HCT116 (cell line): ENCODE measurements around the gene FOXO3. TPM values are rescaled to one million over a fixed set of nuclear protein-coding genes. Genes with fewer than 3 reads are reported as not detected.

Source experiments
- ATAC-seq: fragments of 200-7000 bp; cut with Tn5 transposase; 2 replicates; pipeline ENCODE4 v1.9.1; 2020; ENCODE audit warnings: mild to moderate bottlenecking, moderate library complexity
- BruUV-seq: library from RNA; stranded (reverse); fragments of 400-500 nt; replicated peaks from 2 replicates; lab custom pipeline; 2021; lab: Mats Ljungman, UMichigan
- CTCF ChIA-PET: fragments of 300-600 bp; sonication (Branson Sonifier 250); formaldehyde crosslinking; loops from one replicate; lab custom pipeline; 2021; ENCODE audit warnings: antibody characterized with exemption; lab: Charles Lee
- POLR2A ChIA-PET: fragments of 300-600, 350-600 bp; sonication (Branson Sonifier 250); formaldehyde crosslinking; loops from one replicate; lab custom pipeline; 2021; ENCODE audit warnings: antibody characterized with exemption; lab: Charles Lee
- RAD21 ChIA-PET, 2 experiments: fragments of 300-600 bp; sonication (Branson Sonifier 250); formaldehyde crosslinking; loops; one replicate each; lab custom pipeline; 2023; ENCODE audit warnings: low total read pairs in 2 of 2; ENCODE audit not compliant: uncharacterized antibody in 2 of 2, unreplicated experiment in 2 of 2, low non-redundant PET in 1 of 2; lab: Charles Lee
- DNase-seq: peaks from one replicate; pipeline ENCODE4 v3.0.0-alpha.2; 2010; ENCODE audit warnings: low read depth, low spot score
- H2AFZ ChIP-seq: fragments of 200-600 bp; shearing (Covaris generic), sonication (generic); 2 replicates; pipeline ENCODE4 v1.6.1; 2017; ENCODE audit warnings: low read depth, mixed run types, mixed read lengths, antibody characterized with exemption, low read length; ENCODE audit not compliant: poor library complexity, severe bottlenecking
- H3K27ac ChIP-seq: 2 replicates; pipeline ENCODE4 v1.5.1; 2012; ENCODE audit warnings: low read depth, low read length
- H3K27me3 ChIP-seq: fragments of 200-600 bp; sonication (generic); 2 replicates; pipeline ENCODE4 v1.6.1; 2016; ENCODE audit warnings: mixed run types, low read length, mixed read lengths; ENCODE audit not compliant: insufficient read depth
- H3K36me3 ChIP-seq, 2 experiments: fragments of 200-500 bp in 1 of 2; fragments of 200-600 bp in 1 of 2; sonication (Bioruptor generic) in 1 of 2; sonication (generic) in 1 of 2; 2 replicates each; pipeline versions ENCODE4 v1.5.1 to v1.6.1; 2014 to 2016; ENCODE audit warnings: low read length in 2 of 2, inconsistent platforms in 1 of 2, mixed read lengths in 1 of 2, mixed run types in 1 of 2; ENCODE audit not compliant: insufficient read depth in 2 of 2, control insufficient read depth in 1 of 2
- H3K4me1 ChIP-seq, 2 experiments: fragments of 200-600 bp in 1 of 2; sonication (generic) in 1 of 2; 2 replicates each; pipeline versions ENCODE4 v1.5.1 to v1.6.1; 2012 to 2017; ENCODE audit warnings: low read length in 2 of 2, inconsistent platforms in 1 of 2, mild to moderate bottlenecking in 1 of 2, mixed read lengths in 1 of 2, mixed run types in 1 of 2, moderate library complexity in 1 of 2; ENCODE audit not compliant: insufficient read depth in 2 of 2, control insufficient read depth in 1 of 2
- H3K4me2 ChIP-seq: fragments of 200-600 bp; sonication (generic); 2 replicates; pipeline ENCODE4 v1.6.1; 2017; ENCODE audit warnings: mixed run types, low read length, mixed read lengths
- H3K4me3 ChIP-seq, 2 experiments: fragments of 200-600 bp in 1 of 2; sonication (generic) in 1 of 2; replicated peaks in 1 of 2; 2 replicates each; pipeline ENCODE4 v1.5.1; 2011 to 2016; ENCODE audit warnings: low read length in 2 of 2, control low read depth in 1 of 2, low read depth in 1 of 2, mild to moderate bottlenecking in 1 of 2, mixed read lengths in 1 of 2, mixed run types in 1 of 2
- H3K79me2 ChIP-seq: fragments of 200-600 bp; sonication (generic); 2 replicates; pipeline ENCODE4 v1.6.1; 2017; ENCODE audit warnings: mild to moderate bottlenecking, mixed run types, low read length, moderate library complexity, mixed read lengths; ENCODE audit not compliant: insufficient read depth
- H3K9ac ChIP-seq: fragments of 200-600 bp; sonication (generic); 2 replicates; pipeline ENCODE4 v1.6.1; 2016; ENCODE audit warnings: low read length, mixed read lengths
- H3K9me2 ChIP-seq: fragments of 200-600 bp; sonication (generic), shearing (Covaris generic); 2 replicates; pipeline ENCODE4 v1.6.1; 2017; ENCODE audit warnings: mixed run types, mild to moderate bottlenecking, moderate library complexity; ENCODE audit not compliant: insufficient read depth
- H3K9me3 ChIP-seq, 2 experiments: fragments of 200-500 bp in 1 of 2; fragments of 200-600 bp in 1 of 2; sonication (Bioruptor generic) in 1 of 2; sonication (generic) in 1 of 2; 2 replicates each; pipeline ENCODE4 v1.6.1; 2014 to 2017; ENCODE audit warnings: low read length in 2 of 2, mixed read lengths in 2 of 2, inconsistent platforms in 1 of 2, low read depth in 1 of 2, mild to moderate bottlenecking in 1 of 2, mixed run types in 1 of 2, moderate library complexity in 1 of 2; ENCODE audit not compliant: control insufficient read depth in 1 of 2, insufficient read depth in 1 of 2
- H4K20me1 ChIP-seq: fragments of 200-600 bp; sonication (generic), shearing (Covaris generic); 2 replicates; pipeline ENCODE4 v1.6.1; 2017; ENCODE audit warnings: mixed run types, mild to moderate bottlenecking, moderate library complexity; ENCODE audit not compliant: insufficient read depth
- ATF3 ChIP-seq: IDR thresholded peaks from 2 replicates; pipeline ENCODE4 v1.6.1; 2012
- CBX3 ChIP-seq: IDR thresholded peaks from 2 replicates; pipeline ENCODE4 v1.6.1; 2012; ENCODE audit warnings: low read depth
- EGR1 ChIP-seq: IDR thresholded peaks from 2 replicates; pipeline ENCODE4 v1.6.1; 2012; ENCODE audit warnings: low read depth
- FOSL1 ChIP-seq: IDR thresholded peaks from 2 replicates; pipeline ENCODE4 v1.6.1; 2012; ENCODE audit warnings: low read depth
- JUND ChIP-seq: IDR thresholded peaks from 2 replicates; pipeline ENCODE4 v1.6.1; 2012
- MAX ChIP-seq: IDR thresholded peaks from 2 replicates; pipeline ENCODE4 v1.6.1; 2012
- POLR2AphosphoS5 ChIP-seq: IDR thresholded peaks from 2 replicates; pipeline ENCODE4 v1.6.1; 2011; ENCODE audit warnings: mild to moderate bottlenecking, low read depth, low read length, moderate library complexity
- RAD21 ChIP-seq: IDR thresholded peaks from 2 replicates; pipeline ENCODE4 v1.6.1; 2012; ENCODE audit warnings: low read depth, mild to moderate bottlenecking
- REST ChIP-seq: IDR thresholded peaks from 2 replicates; pipeline ENCODE4 v1.6.1; 2012; ENCODE audit warnings: low read depth
- SP1 ChIP-seq: IDR thresholded peaks from 2 replicates; pipeline ENCODE4 v1.6.1; 2012; ENCODE audit warnings: low read depth
- SRF ChIP-seq: IDR thresholded peaks from 2 replicates; pipeline ENCODE4 v1.6.1; 2012; ENCODE audit warnings: low read depth
- TCF7L2 ChIP-seq: IDR thresholded peaks from 2 replicates; pipeline ENCODE4 v1.7.0; 2011; ENCODE audit warnings: borderline replicate concordance, inconsistent platforms; ENCODE audit not compliant: insufficient read depth, insufficient read length; ENCODE audit errors: extremely low read depth
- ZFX ChIP-seq: fragments of 450-650 bp; IDR thresholded peaks from 2 replicates; pipeline ENCODE4 v1.6.1; 2017
- intact Hi-C: fragments of 100-400 bp; cut with micrococcal nuclease; formaldehyde crosslinking; loops from 2 replicates; pipeline ENCODE4 v1.10.0; 2022
- total RNA-seq: library from RNA; stranded (reverse); gene quantifications from one replicate; pipeline ENCODE4 v1.2.1, GENCODE V29; 2021; ENCODE audit not compliant: unreplicated experiment

Gene FOXO3
- total RNA-seq, 1 experiment from 2014 or later = 40.0 TPM

GRCh38 chr6:108618623-108619152 is 58.0 kb downstream of the FOXO3 start:
- Histone ChIP-seq H3K27ac (no peak overlapping the region), H3K9me3 (no peaks in the 10 kb centered on the region), H3K79me2 (peaks cover 90% of the 10 kb centered on the region), H3K4me2 (no peak overlapping the region), H2AFZ (no peak overlapping the region), H4K20me1 (peaks cover 16% of the 10 kb centered on the region; the same call in 1 of the 2 replicates), H3K4me1 (peaks cover 0 to 33% of the 10 kb centered on the region in 2 experiments; a peak in 2 of 4 replicates)
- intact Hi-C loops = no loop called here
- ChIA-PET RAD21 (no interaction called here), POLR2A (no interaction called here)
- TF ChIP-seq ZFX (no peak), JUND (no peak), FOSL1 (no peak), EGR1 (no peak), TCF7L2 (no peak), RAD21 (no peak), REST (no peak), CBX3 (no peak), SRF (no peak), ATF3 (no peak), POLR2AphosphoS5 (no peak), MAX (no peak), SP1 (no peak)
- TF ChIP-seq, all 23 proteins: peak for 0
- DNase-seq (no peak), ATAC-seq (no peak)
- H3K27me3 ChIP-seq = no peaks in the 10 kb centered on the region
- CTCF ChIA-PET = no interaction called here
- no peak overlapping the region for H3K9ac ChIP-seq
- H3K36me3 ChIP-seq = no peaks in the 10 kb centered on the region
- no peaks in the 10 kb centered on the region for H3K9me2 ChIP-seq
- BruUV-seq = no TSS peak
- H3K4me3 ChIP-seq = no peak overlapping the region
